ENCODE measurements around the gene LINGO3.

- TF ChIP-seq FOXM1 (IDR thresholded peaks at IDR 0.05; ENCODE audit: borderline replicate concordance) (no peak), SP1 (IDR thresholded peaks at IDR 0.05) (no peak), FOXK2 (IDR thresholded peaks at IDR 0.05) (no peak), FOXA1 (IDR thresholded peaks at IDR 0.05) (no peak), CTBP1 (IDR thresholded peaks at IDR 0.05; ENCODE audit: borderline replicate concordance) (no peak), SUZ12 (IDR thresholded peaks at IDR 0.05) (no peak), ARNT (IDR thresholded peaks at IDR 0.05) (no peak), BHLHE40 (IDR thresholded peaks at IDR 0.05; ENCODE audit: borderline replicate concordance) (no peak), HDGF (IDR thresholded peaks at IDR 0.05; ENCODE audit: borderline replicate concordance) (no peak), TARDBP (IDR thresholded peaks at IDR 0.05) (no peak), ZNF384 (IDR thresholded peaks at IDR 0.05) (no peak), L3MBTL2 (conservative IDR thresholded peaks at IDR 0.05) (no peak)
These were observed 17.5 kb upstream of the LINGO3 start for GRCh38 chr19:2325281-2326046.
